Prostate gland (tissue), 2 donors: ENCODE results near the gene CAMKMT.

Experiments
- CTCF ChIP-seq, 4 experiments: fragments of 200-600 bp in 2 of 4; fragments of 450-650 bp in 2 of 4; sonication (generic) in 2 of 4; IDR thresholded peaks; 1 replicate in 3 of 4; 2 replicates in 1 of 4; pipeline ENCODE4 v1.5.1; 2016 to 2019; ENCODE audit warnings: antibody characterized with exemption in 4 of 4, mild to moderate bottlenecking in 2 of 4, moderate library complexity in 2 of 4
- POLR2A ChIP-seq: fragments of 450-650 bp; IDR thresholded peaks from one replicate; pipeline ENCODE4 v1.6.1; 2016; ENCODE audit warnings: antibody characterized with exemption, mild to moderate bottlenecking
- POLR2AphosphoS5 ChIP-seq: sonication (generic); formaldehyde crosslinking; IDR thresholded peaks from one replicate; pipeline ENCODE4 v1.6.1; 2017; ENCODE audit warnings: antibody characterized with exemption

DNA sequence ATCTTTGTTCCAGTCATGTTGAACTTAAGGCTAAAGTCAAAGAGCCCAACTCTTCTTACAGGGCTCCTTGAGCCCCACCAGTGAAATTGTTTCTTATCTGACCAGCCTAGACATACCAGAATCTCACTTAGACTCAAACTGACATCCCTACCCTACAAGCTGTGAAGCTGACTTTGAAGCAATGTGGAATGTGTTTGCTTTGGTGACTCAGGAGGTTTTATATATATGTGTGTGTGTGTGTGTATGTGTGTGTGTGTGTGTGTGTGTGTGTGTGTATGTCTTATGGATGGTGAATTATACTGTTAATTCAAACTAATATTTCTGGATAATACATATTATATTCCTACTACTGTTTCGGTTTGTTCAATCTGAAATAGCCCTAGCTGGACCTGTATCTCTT lies 67.3 kb downstream of the CAMKMT start:
- no peak for TF ChIP-seq CTCF (IDR thresholded peaks at IDR 0.05)
- no peak for TF ChIP-seq POLR2A
- no peak for TF ChIP-seq POLR2AphosphoS5
